HUES64 (cell line): ENCODE measurements around the gene LAX1.

Experiments used
- H3K27ac ChIP-seq: 2 replicates; pipeline ENCODE4 v1.7.0; 2013; ENCODE audit warnings: low read depth, low read length, inconsistent platforms
- H3K27me3 ChIP-seq: 2 replicates; pipeline ENCODE4 v1.6.1; 2013; ENCODE audit warnings: mild to moderate bottlenecking, low read length; ENCODE audit not compliant: insufficient read depth
- H3K36me3 ChIP-seq: 2 replicates; pipeline ENCODE4 v1.6.1; 2013; ENCODE audit warnings: mild to moderate bottlenecking, low read length; ENCODE audit not compliant: insufficient read depth
- H3K4me1 ChIP-seq: 2 replicates; pipeline ENCODE4 v1.6.1; 2013; ENCODE audit warnings: mild to moderate bottlenecking, low read length, moderate library complexity; ENCODE audit not compliant: insufficient read depth
- H3K4me3 ChIP-seq: 2 replicates; pipeline ENCODE4 v1.5.1; 2013; ENCODE audit warnings: mild to moderate bottlenecking, low read length, moderate library complexity
- H3K9ac ChIP-seq: 2 replicates; pipeline ENCODE4 v1.6.1; 2013; ENCODE audit warnings: mild to moderate bottlenecking, low read depth, low read length
- H3K9me3 ChIP-seq: 2 replicates; pipeline ENCODE4 v1.6.1; 2013; ENCODE audit warnings: low read depth, low read length; ENCODE audit not compliant: insufficient read depth
- WGBS: fragments of 150-250, 120-280 bp; methylation state at CpG from one replicate; pipeline ENCODE4 v1.1.7; 2013; ENCODE audit warnings: missing lambda C conversion rate; 5-methylcytosine and 5-hydroxymethylcytosine counted together

Gene LAX1

DNA sequence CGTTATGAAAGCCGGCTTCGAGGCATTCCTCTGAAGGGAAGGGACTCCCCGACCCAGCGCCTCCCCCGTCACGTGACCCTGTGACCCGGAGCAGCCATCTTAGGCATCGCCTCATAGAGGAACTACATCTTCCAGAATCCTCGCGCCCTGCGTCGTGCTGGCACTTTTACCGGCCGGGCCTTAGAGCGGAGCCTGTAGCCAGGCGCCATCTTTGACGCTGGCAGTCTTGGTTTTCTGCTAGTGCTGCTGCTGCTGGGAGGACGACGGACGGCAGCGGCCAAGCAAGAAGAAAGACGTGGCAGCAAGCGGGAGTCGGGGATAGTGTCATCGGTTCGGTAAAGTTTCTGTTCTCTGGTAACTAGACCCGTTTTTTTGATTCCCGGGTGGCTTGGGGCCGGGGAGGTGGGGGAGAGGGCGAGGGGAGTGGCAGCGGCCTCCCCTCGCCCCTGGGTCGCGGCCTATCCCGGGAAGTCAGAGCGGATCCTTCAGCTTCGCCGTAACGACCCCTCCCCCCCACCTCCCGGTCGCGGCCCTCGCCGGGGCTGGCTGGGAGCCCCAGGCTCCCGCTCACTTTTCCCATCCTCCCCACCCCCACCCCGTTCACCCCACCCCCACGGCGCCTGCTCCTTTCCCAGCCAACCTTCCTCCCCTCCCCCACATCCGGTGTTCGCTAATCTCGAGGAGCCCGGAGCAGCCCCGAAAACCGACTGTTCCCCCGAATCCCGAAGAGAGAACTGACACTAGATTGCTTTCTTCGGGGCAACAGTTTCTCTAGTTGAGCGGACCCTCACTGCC lies 30.7 kb downstream of the LAX1 start, which contains the start of the genes ZBED6 and ZC3H11A:
Gene ZBED6, plus strand, starts transcription at position 183 of the 795 bp plus-strand sequence. CDS start 1,900 bp downstream, outside the sequence.
Gene ZC3H11A, plus strand, starts transcription at position 183 of the 795 bp plus-strand sequence. CDS start 21,448 bp downstream, outside the sequence.
- peak within 1 kb of the TSS; percentile 80 for H3K4me3 ChIP-seq
- under 1% methylated on average over 58 of the region's 59 CpGs for WGBS
- H3K4me1 ChIP-seq = peaks cover 17% of the 10 kb centered on the region
- no peaks in the 10 kb centered on the region for H3K27me3 ChIP-seq
- H3K36me3 ChIP-seq = peaks cover 38% of the 10 kb centered on the region
- H3K9me3 ChIP-seq = no peaks in the 10 kb centered on the region; the same call in 1 of the 2 replicates
- peak within 1 kb of the TSS; percentile 100 for H3K27ac ChIP-seq
- H3K9ac ChIP-seq = peak within 1 kb of the TSS; percentile 98

DNA sequence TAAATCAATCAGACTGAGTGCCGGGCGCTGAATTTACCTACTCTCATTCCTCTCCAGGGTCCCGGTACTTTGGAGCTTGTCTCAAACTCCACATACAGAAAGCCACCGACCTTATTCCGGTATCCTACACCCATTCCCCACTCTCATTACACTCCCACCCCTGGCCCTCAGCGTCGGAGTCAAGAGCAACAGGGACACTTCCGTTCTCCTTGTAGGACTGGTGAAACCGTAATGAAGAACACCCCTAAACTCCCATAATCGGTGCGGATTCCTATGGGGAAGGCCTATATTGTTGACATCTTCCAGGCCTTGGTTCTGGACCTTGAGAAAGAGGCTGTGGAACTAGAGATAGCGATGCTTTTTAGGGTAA lies 31.2 kb downstream of the LAX1 start:
- Histone ChIP-seq H3K4me1 (peaks cover 17% of the 10 kb centered on the region), H3K27ac (peak overlapping the region; percentile 100), H3K27me3 (no peaks in the 10 kb centered on the region), H3K4me3 (peak overlapping the region; percentile 80), H3K9me3 (no peaks in the 10 kb centered on the region; the same call in 1 of the 2 replicates), H3K36me3 (peaks cover 40% of the 10 kb centered on the region), H3K9ac (peak overlapping the region; percentile 98)
- under 1% methylated on average over 12 of the region's 12 CpGs for WGBS

DNA sequence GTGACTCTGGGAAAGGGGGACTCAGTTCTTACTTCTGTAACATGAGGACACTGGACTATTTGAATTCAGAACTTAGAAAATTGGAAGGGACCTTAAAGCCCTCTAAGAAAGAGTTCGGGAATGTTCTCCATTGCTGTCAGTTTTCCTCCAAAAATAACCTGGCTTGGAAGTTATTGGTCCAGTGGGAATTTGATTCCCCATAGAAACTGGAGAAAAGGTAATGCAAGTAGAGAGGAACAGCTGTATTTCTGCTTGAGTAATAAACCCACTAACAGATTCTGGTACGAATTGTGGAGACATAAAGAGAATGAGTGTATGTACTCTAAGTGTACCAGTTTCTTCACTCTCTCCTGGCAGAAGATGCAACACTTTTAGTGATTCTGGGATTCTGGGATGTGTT lies 32.2 kb downstream of the LAX1 start:
- H3K4me1 ChIP-seq = peaks cover 17% of the 10 kb centered on the region
- peaks cover 45% of the 10 kb centered on the region for H3K36me3 ChIP-seq
- peak overlapping the region; percentile 100; the same call in 1 of the 2 replicates for H3K27ac ChIP-seq
- peak overlapping the region; percentile 80 for H3K4me3 ChIP-seq
- H3K27me3 ChIP-seq = no peaks in the 10 kb centered on the region
- 96% methylated on average over 2 of the region's 2 CpGs for WGBS
- no peaks in the 10 kb centered on the region; the same call in 1 of the 2 replicates for H3K9me3 ChIP-seq
- peak overlapping the region; percentile 98; the same call in 1 of the 2 replicates for H3K9ac ChIP-seq

GRCh38 chr1:203797948-203798655 lies 33.1 kb downstream of the LAX1 start:
- peaks cover 52% of the 10 kb centered on the region for H3K36me3 ChIP-seq
- no peak overlapping the region for H3K4me3 ChIP-seq
- WGBS = 93% methylated on average over 6 of the region's 6 CpGs
- no peaks in the 10 kb centered on the region; the same call in 1 of the 2 replicates for H3K9me3 ChIP-seq
- no peak overlapping the region for H3K27ac ChIP-seq
- H3K27me3 ChIP-seq = no peaks in the 10 kb centered on the region
- peaks cover 17% of the 10 kb centered on the region for H3K4me1 ChIP-seq
- no peak overlapping the region for H3K9ac ChIP-seq

- H3K9me3 ChIP-seq = no peaks in the 10 kb centered on the region; the same call in 1 of the 2 replicates
- no peak overlapping the region for H3K4me3 ChIP-seq
- peaks cover 60% of the 10 kb centered on the region for H3K36me3 ChIP-seq
- WGBS = 94% methylated on average over 4 of the region's 4 CpGs
- no peaks in the 10 kb centered on the region for H3K27me3 ChIP-seq
- H3K27ac ChIP-seq = no peak overlapping the region
- no peak overlapping the region for H3K9ac ChIP-seq
- H3K4me1 ChIP-seq = peaks cover 17% of the 10 kb centered on the region
Measured at GRCh38 chr1:203799157-203799556, 34.2 kb downstream of the LAX1 start.

DNA sequence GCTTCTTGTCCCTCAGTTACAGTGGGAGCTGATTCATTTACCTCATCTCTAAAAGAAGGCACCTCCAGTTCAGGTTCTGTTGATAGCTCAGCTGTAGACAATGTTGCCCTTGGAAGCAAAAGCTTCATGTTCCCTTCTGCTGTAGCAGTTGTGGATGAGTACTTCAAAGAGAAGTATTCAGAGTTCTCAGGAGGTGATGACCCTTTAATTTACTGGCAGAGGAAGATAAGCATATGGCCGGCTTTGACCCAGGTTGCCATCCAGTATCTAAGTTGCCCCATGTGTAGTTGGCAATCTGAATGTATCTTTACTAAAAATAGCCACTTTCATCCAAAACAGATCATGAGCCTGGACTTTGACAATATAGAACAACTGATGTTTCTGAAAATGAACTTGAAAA lies 35.0 kb downstream of the LAX1 start:
- Histone ChIP-seq H3K9ac (no peak overlapping the region), H3K4me3 (no peak overlapping the region), H3K27me3 (no peaks in the 10 kb centered on the region), H3K9me3 (no peaks in the 10 kb centered on the region; the same call in 1 of the 2 replicates), H3K4me1 (peaks cover 15% of the 10 kb centered on the region), H3K27ac (no peak overlapping the region), H3K36me3 (peaks cover 64% of the 10 kb centered on the region)
- WGBS = 80% methylated on average over 1 of the region's 1 CpG

- Histone ChIP-seq H3K36me3 (peaks cover 68% of the 10 kb centered on the region), H3K9me3 (no peaks in the 10 kb centered on the region), H3K4me1 (no peaks in the 10 kb centered on the region), H3K27ac (no peak overlapping the region), H3K4me3 (no peak overlapping the region), H3K27me3 (no peaks in the 10 kb centered on the region), H3K9ac (no peak overlapping the region)
- 95% methylated on average over 7 of the region's 7 CpGs for WGBS
Measured at GRCh38 chr1:203805689-203806088, 40.7 kb downstream of the LAX1 start.

- Histone ChIP-seq H3K27me3 (no peaks in the 10 kb centered on the region), H3K36me3 (peaks cover 61% of the 10 kb centered on the region), H3K9ac (no peak overlapping the region), H3K9me3 (no peaks in the 10 kb centered on the region), H3K27ac (no peak overlapping the region), H3K4me1 (no peaks in the 10 kb centered on the region), H3K4me3 (no peak overlapping the region)
- 92% methylated on average over 2 of the region's 2 CpGs for WGBS
Measured at GRCh38 chr1:203807196-203807595, 42.2 kb downstream of the LAX1 start.

- H3K4me3 ChIP-seq = no peak overlapping the region
- no peaks in the 10 kb centered on the region for H3K27me3 ChIP-seq
- H3K27ac ChIP-seq = no peak overlapping the region
- no peak overlapping the region for H3K9ac ChIP-seq
- WGBS = 100% methylated on average over 2 of the region's 2 CpGs
- H3K9me3 ChIP-seq = no peaks in the 10 kb centered on the region
- H3K4me1 ChIP-seq = no peaks in the 10 kb centered on the region
- H3K36me3 ChIP-seq = peaks cover 65% of the 10 kb centered on the region
Measured at GRCh38 chr1:203813581-203814341, 48.8 kb downstream of the LAX1 start.

GRCh38 chr1:203818399-203818798 lies 53.4 kb downstream of the LAX1 start:
- no peak overlapping the region for H3K9ac ChIP-seq
- peaks cover 92% of the 10 kb centered on the region for H3K36me3 ChIP-seq
- no peak overlapping the region for H3K4me3 ChIP-seq
- WGBS = 90% methylated on average over 5 of the region's 6 CpGs
- H3K27ac ChIP-seq = no peak overlapping the region
- no peaks in the 10 kb centered on the region for H3K4me1 ChIP-seq
- H3K27me3 ChIP-seq = no peaks in the 10 kb centered on the region
- no peaks in the 10 kb centered on the region for H3K9me3 ChIP-seq
